ENCODE results near the gene GRAMD2A. TPM values are rescaled to one million over a fixed set of nuclear protein-coding genes. Genes with fewer than 3 reads are reported as not detected.

Gene GRAMD2A
- total RNA-seq, 4 donors from 2014 or later = 0.41 to 1.4 TPM; not detected in 2

GRCh38 chr15:72168808-72169190 is 28.8 kb downstream of the GRAMD2A start:
- Histone ChIP-seq H3K27me3 (no peaks in the 10 kb centered on the region), H3K27ac (no peak overlapping the region), H3K4me3 (no peak overlapping the region), H3K9me3 (no peaks in the 10 kb centered on the region), H3K4me1 (peaks cover 0 to 7% (median 3%) of the 10 kb centered on the region in 4 donors), H3K36me3 (no peaks in the 10 kb centered on the region)
- DNase-seq = no peak
- intact Hi-C loops (cut with DNase I; ENCODE audit: low total_unique reads) (no loop called here), in situ Hi-C loops (cut with MboI; ENCODE audit: low pct_ligation_motif_present in 1 of 4, low pct_unique_long_range_greater_than_20kb in 1 of 4, low sequenced_read_pairs in 3 of 4) (loop anchor here in 2 of 4 donors (25.0 kb wide), 4 partner anchors 281 to 706 kb away; partner anchors contain the start of gene NR2E3 (in 1 of the 2))
- no peak for TF ChIP-seq POLR2AphosphoS5 (IDR thresholded peaks at IDR 0.05)
- no peak for TF ChIP-seq CTCF (IDR thresholded peaks at IDR 0.05)
- no peak for TF ChIP-seq EP300 (IDR thresholded peaks at IDR 0.05; ENCODE audit: low read depth)
- TF ChIP-seq POLR2A (IDR thresholded peaks at IDR 0.05) = no peak
- WGBS, 2 donors (ENCODE audit: low coverage in 1 of 2) = 69% methylated on average over 4 of the region's 4 CpGs; no CpG with 5 or more reads in 1 of the 2 donors

- no peaks in the 10 kb centered on the region for H3K36me3 ChIP-seq
- in situ Hi-C loops (cut with MboI; ENCODE audit: low pct_ligation_motif_present in 1 of 4, low pct_unique_long_range_greater_than_20kb in 1 of 4, low sequenced_read_pairs in 3 of 4) = loop anchor here in 2 of 4 donors (25.0 kb wide), 4 partner anchors 281 to 706 kb away; partner anchors contain the start of gene NR2E3 (in 1 of the 2)
- peaks cover 0 to 7% (median 3%) of the 10 kb centered on the region in 4 donors for H3K4me1 ChIP-seq
- no peak for DNase-seq
- H3K27me3 ChIP-seq = no peaks in the 10 kb centered on the region
- H3K27ac ChIP-seq = no peak overlapping the region
- no peak overlapping the region for H3K4me3 ChIP-seq
- no peak for TF ChIP-seq EP300 (IDR thresholded peaks at IDR 0.05; ENCODE audit: low read depth)
- TF ChIP-seq CTCF (IDR thresholded peaks at IDR 0.05) = no peak
- TF ChIP-seq POLR2A (IDR thresholded peaks at IDR 0.05) = no peak
- no peak for TF ChIP-seq POLR2AphosphoS5 (IDR thresholded peaks at IDR 0.05)
- H3K9me3 ChIP-seq = no peaks in the 10 kb centered on the region
- 41% methylated on average over 7 of the region's 7 CpGs; no CpG with 5 or more reads in 1 of the 2 donors for WGBS, 2 donors (ENCODE audit: low coverage in 1 of 2)
- intact Hi-C loops (cut with DNase I; ENCODE audit: low total_unique reads) = no loop called here
These were observed 29.3 kb downstream of the GRAMD2A start for GRCh38 chr15:72168131-72168807.

- no peak overlapping the region for H3K4me3 ChIP-seq
- WGBS, 2 donors (ENCODE audit: low coverage in 1 of 2) = 83 to 92% methylated on average over 1 to 6 of the region's 6 CpGs
- H3K36me3 ChIP-seq = no peaks in the 10 kb centered on the region
- H3K4me1 ChIP-seq = peaks cover 0 to 7% (median 3%) of the 10 kb centered on the region in 4 donors
- in situ Hi-C loops (cut with MboI; ENCODE audit: low pct_ligation_motif_present in 1 of 4, low pct_unique_long_range_greater_than_20kb in 1 of 4, low sequenced_read_pairs in 3 of 4) (loop anchor here in 2 of 4 donors (25.0 kb wide), 4 partner anchors 280 to 705 kb away; partner anchors contain the start of gene NR2E3 (in 1 of the 2)), intact Hi-C loops (cut with DNase I; ENCODE audit: low total_unique reads) (no loop called here)
- H3K27me3 ChIP-seq = no peaks in the 10 kb centered on the region
- DNase-seq = no peak
- H3K9me3 ChIP-seq = no peaks in the 10 kb centered on the region
- no peak overlapping the region for H3K27ac ChIP-seq
- TF ChIP-seq EP300 (IDR thresholded peaks at IDR 0.05; ENCODE audit: low read depth) (no peak), CTCF (IDR thresholded peaks at IDR 0.05) (no peak), POLR2AphosphoS5 (IDR thresholded peaks at IDR 0.05) (no peak), POLR2A (IDR thresholded peaks at IDR 0.05) (no peak)
These were observed 30.1 kb downstream of the GRAMD2A start for GRCh38 chr15:72167445-72167844.

- no peak for TF ChIP-seq POLR2A (IDR thresholded peaks at IDR 0.05)
- TF ChIP-seq POLR2AphosphoS5 (IDR thresholded peaks at IDR 0.05) = no peak
- no peak for TF ChIP-seq EP300 (IDR thresholded peaks at IDR 0.05; ENCODE audit: low read depth)
- no peak for TF ChIP-seq CTCF (IDR thresholded peaks at IDR 0.05)
- Histone ChIP-seq H3K9me3 (no peaks in the 10 kb centered on the region), H3K4me3 (no peak overlapping the region), H3K27ac (no peak overlapping the region), H3K27me3 (no peaks in the 10 kb centered on the region), H3K4me1 (peaks cover 0 to 7% (median 3%) of the 10 kb centered on the region in 4 donors), H3K36me3 (no peaks in the 10 kb centered on the region)
- intact Hi-C loops (cut with DNase I; ENCODE audit: low total_unique reads) = no loop called here
- 93% methylated on average over 4 of the region's 5 CpGs; no CpG with 5 or more reads in 1 of the 2 donors for WGBS, 2 donors (ENCODE audit: low coverage in 1 of 2)
- in situ Hi-C loops (cut with MboI; ENCODE audit: low pct_ligation_motif_present in 1 of 4, low pct_unique_long_range_greater_than_20kb in 1 of 4, low sequenced_read_pairs in 3 of 4) = loop anchor here in 2 of 4 donors (25.0 kb wide), 4 partner anchors 280 to 705 kb away; partner anchors contain the start of gene NR2E3 (in 1 of the 2)
- DNase-seq = no peak
These were observed 30.7 kb downstream of the GRAMD2A start for GRCh38 chr15:72166716-72167417.

Data from transverse colon (tissue), 4 donors.